ENCODE data around the gene C1orf21.

DNA sequence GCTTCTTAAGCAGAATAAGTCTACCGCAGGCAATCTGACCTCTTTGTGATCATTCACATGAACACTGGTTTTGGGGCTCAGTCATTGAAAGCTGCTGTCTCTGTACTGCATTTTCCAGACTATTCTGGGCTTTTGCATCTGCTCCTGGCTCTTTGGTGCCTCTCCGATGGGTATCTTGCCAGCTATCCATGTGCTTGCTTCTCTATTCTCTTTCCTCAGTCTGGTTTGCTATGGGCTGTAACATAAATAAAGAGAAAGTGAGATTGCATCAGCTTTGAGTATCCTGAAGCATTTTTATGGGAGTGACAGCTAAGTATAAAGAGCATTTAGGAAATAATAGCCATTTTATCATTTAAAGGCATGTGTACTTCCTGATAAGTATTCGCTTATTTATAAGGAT, 70.7 kb downstream of the C1orf21 start:
- TF ChIP-seq, protein P1, sequence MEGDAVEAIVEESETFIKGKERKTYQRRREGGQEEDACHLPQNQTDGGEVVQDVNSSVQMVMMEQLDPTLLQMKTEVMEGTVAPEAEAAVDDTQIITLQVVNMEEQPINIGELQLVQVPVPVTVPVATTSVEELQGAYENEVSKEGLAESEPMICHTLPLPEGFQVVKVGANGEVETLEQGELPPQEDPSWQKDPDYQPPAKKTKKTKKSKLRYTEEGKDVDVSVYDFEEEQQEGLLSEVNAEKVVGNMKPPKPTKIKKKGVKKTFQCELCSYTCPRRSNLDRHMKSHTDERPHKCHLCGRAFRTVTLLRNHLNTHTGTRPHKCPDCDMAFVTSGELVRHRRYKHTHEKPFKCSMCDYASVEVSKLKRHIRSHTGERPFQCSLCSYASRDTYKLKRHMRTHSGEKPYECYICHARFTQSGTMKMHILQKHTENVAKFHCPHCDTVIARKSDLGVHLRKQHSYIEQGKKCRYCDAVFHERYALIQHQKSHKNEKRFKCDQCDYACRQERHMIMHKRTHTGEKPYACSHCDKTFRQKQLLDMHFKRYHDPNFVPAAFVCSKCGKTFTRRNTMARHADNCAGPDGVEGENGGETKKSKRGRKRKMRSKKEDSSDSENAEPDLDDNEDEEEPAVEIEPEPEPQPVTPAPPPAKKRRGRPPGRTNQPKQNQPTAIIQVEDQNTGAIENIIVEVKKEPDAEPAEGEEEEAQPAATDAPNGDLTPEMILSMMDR (IDR thresholded peaks at IDR 0.05), result no peak
- TF ChIP-seq POLR2A (IDR thresholded peaks at IDR 0.05), result no peak

Data from body of pancreas (tissue), 4 donors.